ENCODE data around the gene PRKG1.

- TF ChIP-seq, protein P1, sequence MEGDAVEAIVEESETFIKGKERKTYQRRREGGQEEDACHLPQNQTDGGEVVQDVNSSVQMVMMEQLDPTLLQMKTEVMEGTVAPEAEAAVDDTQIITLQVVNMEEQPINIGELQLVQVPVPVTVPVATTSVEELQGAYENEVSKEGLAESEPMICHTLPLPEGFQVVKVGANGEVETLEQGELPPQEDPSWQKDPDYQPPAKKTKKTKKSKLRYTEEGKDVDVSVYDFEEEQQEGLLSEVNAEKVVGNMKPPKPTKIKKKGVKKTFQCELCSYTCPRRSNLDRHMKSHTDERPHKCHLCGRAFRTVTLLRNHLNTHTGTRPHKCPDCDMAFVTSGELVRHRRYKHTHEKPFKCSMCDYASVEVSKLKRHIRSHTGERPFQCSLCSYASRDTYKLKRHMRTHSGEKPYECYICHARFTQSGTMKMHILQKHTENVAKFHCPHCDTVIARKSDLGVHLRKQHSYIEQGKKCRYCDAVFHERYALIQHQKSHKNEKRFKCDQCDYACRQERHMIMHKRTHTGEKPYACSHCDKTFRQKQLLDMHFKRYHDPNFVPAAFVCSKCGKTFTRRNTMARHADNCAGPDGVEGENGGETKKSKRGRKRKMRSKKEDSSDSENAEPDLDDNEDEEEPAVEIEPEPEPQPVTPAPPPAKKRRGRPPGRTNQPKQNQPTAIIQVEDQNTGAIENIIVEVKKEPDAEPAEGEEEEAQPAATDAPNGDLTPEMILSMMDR (conservative IDR thresholded peaks at IDR 0.05 in 1 of 2, IDR thresholded peaks at IDR 0.05 in 1 of 2; ENCODE audit: low read depth in 1 of 2, low read length in 2 of 2), result no peak
- no peak for TF ChIP-seq EZH2 (IDR thresholded peaks at IDR 0.05; ENCODE audit: low read length, missing control alignments)
Observed at GRCh38 chr10:52257692-52258075, 1183.4 kb downstream of the PRKG1 start.
